SK-N-SH treated with all-trans-retinoic acid at 6 μM for 48 hours (cell line): ENCODE measurements around the gene LRRC8A.

Experiments
- ARNTL ChIP-seq: fragments of 450-650 bp; formaldehyde crosslinking; IDR thresholded peaks from 2 replicates; pipeline ENCODE4 v1.5.0; 2020; ENCODE audit warnings: low read depth, mild to moderate bottlenecking, moderate library complexity, borderline replicate concordance
- BACH2 ChIP-seq: fragments of 250-450 bp; sonication (Bioruptor Pico); IDR thresholded peaks from 2 replicates; pipeline ENCODE4 v1.9.0; 2021; ENCODE audit warnings: mild to moderate bottlenecking, borderline replicate concordance
- CSDC2 ChIP-seq: fragments of 250-450 bp; sonication (Bioruptor Pico); IDR thresholded peaks from 2 replicates; pipeline ENCODE4 v1.5.0; 2020; ENCODE audit warnings: mild to moderate bottlenecking, moderate library complexity
- GLIS3 ChIP-seq: fragments of 250-450 bp; sonication (Bioruptor Pico); IDR thresholded peaks from 2 replicates; pipeline ENCODE4 v1.5.0; 2020; ENCODE audit warnings: mild to moderate bottlenecking, moderate library complexity
- ISL1 ChIP-seq: fragments of 250-450 bp; sonication (Bioruptor Pico); IDR thresholded peaks from 2 replicates; pipeline ENCODE4 v2.1.2; 2022; ENCODE audit warnings: mild to moderate bottlenecking, moderate library complexity
- OSR1 ChIP-seq: fragments of 250-450 bp; sonication (Bioruptor Pico); IDR thresholded peaks from 2 replicates; pipeline ENCODE4 v1.8.0; 2022; ENCODE audit warnings: moderate library complexity, mild to moderate bottlenecking, inconsistent platforms
- PATZ1 ChIP-seq: fragments of 250-450 bp; sonication (Bioruptor Pico); IDR thresholded peaks from 2 replicates; pipeline ENCODE4 v1.8.0; 2020; ENCODE audit warnings: mild to moderate bottlenecking, moderate library complexity, borderline replicate concordance
- TCF4 ChIP-seq: fragments of 250-450 bp; sonication (Bioruptor Pico); IDR thresholded peaks from 2 replicates; pipeline ENCODE4 v1.8.0; 2021; ENCODE audit warnings: mild to moderate bottlenecking, moderate library complexity, borderline replicate concordance
- TOX ChIP-seq: fragments of 250-450 bp; sonication (Bioruptor Pico); IDR thresholded peaks from 2 replicates; pipeline ENCODE4 v1.8.0; 2021; ENCODE audit warnings: mild to moderate bottlenecking, moderate library complexity, borderline replicate concordance
- ZFP30 ChIP-seq: fragments of 450-650 bp; formaldehyde crosslinking; IDR thresholded peaks from 2 replicates; pipeline ENCODE4 v1.5.0; 2022; ENCODE audit warnings: mild to moderate bottlenecking, moderate library complexity
- ZNF565 ChIP-seq: fragments of 450-650 bp; formaldehyde crosslinking; conservative IDR thresholded peaks from 2 replicates; pipeline ENCODE4 v1.5.0; 2020; ENCODE audit warnings: low read depth, mild to moderate bottlenecking, moderate library complexity
- TF ChIP-seq, protein P1 (sequence below): fragments of 250-450 bp; sonication (Bioruptor Pico); IDR thresholded peaks from 2 replicates; pipeline ENCODE4 v1.5.1; 2020; ENCODE audit warnings: low read depth, mild to moderate bottlenecking, moderate library complexity

GRCh38 chr9:128885376-128885775, 3.4 kb downstream of the LRRC8A start:
- no peak for TF ChIP-seq ARNTL (CRISPR knock-in tag)
- no peak for TF ChIP-seq OSR1 (CRISPR knock-in tag)
- TF ChIP-seq, protein P1, sequence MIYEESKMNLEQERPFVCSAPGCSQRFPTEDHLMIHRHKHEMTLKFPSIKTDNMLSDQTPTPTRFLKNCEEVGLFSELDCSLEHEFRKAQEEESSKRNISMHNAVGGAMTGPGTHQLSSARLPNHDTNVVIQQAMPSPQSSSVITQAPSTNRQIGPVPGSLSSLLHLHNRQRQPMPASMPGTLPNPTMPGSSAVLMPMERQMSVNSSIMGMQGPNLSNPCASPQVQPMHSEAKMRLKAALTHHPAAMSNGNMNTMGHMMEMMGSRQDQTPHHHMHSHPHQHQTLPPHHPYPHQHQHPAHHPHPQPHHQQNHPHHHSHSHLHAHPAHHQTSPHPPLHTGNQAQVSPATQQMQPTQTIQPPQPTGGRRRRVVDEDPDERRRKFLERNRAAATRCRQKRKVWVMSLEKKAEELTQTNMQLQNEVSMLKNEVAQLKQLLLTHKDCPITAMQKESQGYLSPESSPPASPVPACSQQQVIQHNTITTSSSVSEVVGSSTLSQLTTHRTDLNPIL (CRISPR knock-in tag): no peak
- TF ChIP-seq CSDC2 (CRISPR knock-in tag): no peak
- TF ChIP-seq PATZ1: no peak
- no peak for TF ChIP-seq TCF4
- no peak for TF ChIP-seq TOX (CRISPR knock-in tag)
- TF ChIP-seq ZNF565: no peak
- TF ChIP-seq ZFP30 (CRISPR knock-in tag): no peak
- no peak for TF ChIP-seq GLIS3 (CRISPR knock-in tag)
- no peak for TF ChIP-seq ISL1 (CRISPR knock-in tag)
- no peak for TF ChIP-seq BACH2 (CRISPR knock-in tag)
